Measurements from ENCODE around the gene OR2A42. TPM values are rescaled to one million over a fixed set of nuclear protein-coding genes. Genes with fewer than 3 reads are reported as not detected.
"Not testable (repeated sequence)": the region's sequence is repeated elsewhere in the genome, so short reads cannot be mapped to it uniquely, and the experiment has no call there.

Gene OR2A42
- total and polyA plus RNA-seq, 2 donors (not counting 1 experiment from before 2014, with no cell fraction given) = 0.10 to 0.31 TPM

DNA sequence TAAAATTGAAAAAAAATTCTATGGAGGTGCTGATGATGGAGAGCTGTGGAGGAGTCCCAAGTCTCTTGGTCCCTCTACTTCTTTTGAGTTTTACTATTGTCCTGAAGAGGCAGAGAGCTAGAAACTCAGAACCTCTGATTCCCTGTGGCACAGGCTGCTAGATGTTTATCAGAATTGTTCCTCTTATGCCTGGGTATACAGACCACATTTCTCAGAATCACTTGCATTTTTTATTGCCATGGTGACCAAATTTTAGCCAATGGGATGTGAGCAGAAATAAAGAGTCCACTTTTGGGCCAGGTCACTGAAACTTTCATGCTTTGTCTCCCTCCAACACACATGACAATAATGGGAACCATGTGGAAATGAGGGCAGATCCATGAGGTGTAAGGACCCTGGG is 15.7 kb downstream of the OR2A42 start:
- H3K27me3 Mint-ChIP-seq = not testable (repeated sequence)

DNA sequence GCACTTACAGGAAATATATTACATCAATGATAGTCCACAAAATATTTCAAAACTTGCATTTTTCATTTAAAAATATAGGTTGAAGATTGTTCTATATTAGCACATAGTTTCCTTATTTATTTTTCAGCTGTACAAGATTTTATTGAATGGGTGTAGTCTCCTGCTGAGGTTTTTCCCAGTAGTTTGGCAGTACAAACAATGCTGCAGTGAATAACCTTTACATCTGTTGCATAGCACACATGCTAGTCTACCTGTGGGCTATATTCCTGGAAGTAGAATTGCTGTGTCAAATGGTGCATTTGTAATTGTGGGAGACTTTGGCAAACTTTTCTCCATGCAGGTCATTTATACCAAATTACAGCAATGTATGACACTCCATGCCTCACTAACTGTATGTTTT is 18.9 kb downstream of the OR2A42 start:
- H3K27ac Mint-ChIP-seq; POLR2A ChIA-PET; CTCF ChIA-PET; intact Hi-C loops (cut with micrococcal nuclease); H3K4me1 ChIP-seq (ENCODE audit: control insufficient read depth in 2 of 2, insufficient read depth in 2 of 2, low read length in 2 of 2); H3K27me3 ChIP-seq (replicated peaks in 1 of 4; ENCODE audit: control extremely low read depth in 1 of 4, control insufficient read depth in 3 of 4, insufficient read depth in 4 of 4, low read length in 3 of 4); H4K20me1 ChIP-seq (ENCODE audit: control insufficient read depth, insufficient read depth, low read length, poor library complexity, severe bottlenecking); H3K4me3 Mint-ChIP-seq; H3K9me3 ChIP-seq (ENCODE audit: control extremely low read depth in 1 of 3, control insufficient read depth in 2 of 3, insufficient read depth in 1 of 3, low read length in 2 of 3); H3K27me3 Mint-ChIP-seq; H3K4me3 ChIP-seq (ENCODE audit: control extremely low read depth in 1 of 5, extremely low read depth in 1 of 5, insufficient read depth in 1 of 5, low read depth in 2 of 5, low read length in 4 of 5); H3K79me2 ChIP-seq (ENCODE audit: control insufficient read depth, insufficient read depth, low read length); H3K27ac ChIP-seq (ENCODE audit: low read length in 2 of 2); H3K4me2 ChIP-seq (replicated peaks; ENCODE audit: low read depth, low read length, poor library complexity, severe bottlenecking); DNase-seq; ATAC-seq (ENCODE audit: low read depth); H3K4me1 Mint-ChIP-seq; H3K36me3 ChIP-seq (replicated peaks in 1 of 2; ENCODE audit: control extremely low read depth in 1 of 2, control insufficient read depth in 1 of 2, extremely low read depth in 1 of 2, insufficient read depth in 2 of 2, low read length in 1 of 2); H2AFZ ChIP-seq (ENCODE audit: insufficient read depth, low read depth, low read length, poor library complexity, severe bottlenecking); H3K9me3 Mint-ChIP-seq (ENCODE audit: insufficient read depth); H3K9ac ChIP-seq (ENCODE audit: low read length): not testable (repeated sequence)

More for the DNA sequence above, 15.7 kb downstream of the OR2A42 start:
- H3K9me3 Mint-ChIP-seq (ENCODE audit: insufficient read depth); H3K9me3 ChIP-seq (ENCODE audit: control extremely low read depth in 1 of 3, control insufficient read depth in 2 of 3, insufficient read depth in 1 of 3, low read length in 2 of 3); H4K20me1 ChIP-seq (ENCODE audit: control insufficient read depth, insufficient read depth, low read length, poor library complexity, severe bottlenecking); CTCF ChIA-PET; H3K4me2 ChIP-seq (replicated peaks; ENCODE audit: low read depth, low read length, poor library complexity, severe bottlenecking); H3K9ac ChIP-seq (ENCODE audit: low read length); intact Hi-C loops (cut with micrococcal nuclease); DNase-seq; H3K4me3 ChIP-seq (ENCODE audit: control extremely low read depth in 1 of 5, extremely low read depth in 1 of 5, insufficient read depth in 1 of 5, low read depth in 2 of 5, low read length in 4 of 5); H3K4me3 Mint-ChIP-seq; H3K27me3 ChIP-seq (replicated peaks in 1 of 4; ENCODE audit: control extremely low read depth in 1 of 4, control insufficient read depth in 3 of 4, insufficient read depth in 4 of 4, low read length in 3 of 4); H3K4me1 Mint-ChIP-seq; H2AFZ ChIP-seq (ENCODE audit: insufficient read depth, low read depth, low read length, poor library complexity, severe bottlenecking); ATAC-seq (ENCODE audit: low read depth); H3K27ac Mint-ChIP-seq; H3K27ac ChIP-seq (ENCODE audit: low read length in 2 of 2); H3K4me1 ChIP-seq (ENCODE audit: control insufficient read depth in 2 of 2, insufficient read depth in 2 of 2, low read length in 2 of 2); H3K79me2 ChIP-seq (ENCODE audit: control insufficient read depth, insufficient read depth, low read length); POLR2A ChIA-PET; H3K36me3 ChIP-seq (replicated peaks in 1 of 2; ENCODE audit: control extremely low read depth in 1 of 2, control insufficient read depth in 1 of 2, extremely low read depth in 1 of 2, insufficient read depth in 2 of 2, low read length in 1 of 2): not testable (repeated sequence)

DNA sequence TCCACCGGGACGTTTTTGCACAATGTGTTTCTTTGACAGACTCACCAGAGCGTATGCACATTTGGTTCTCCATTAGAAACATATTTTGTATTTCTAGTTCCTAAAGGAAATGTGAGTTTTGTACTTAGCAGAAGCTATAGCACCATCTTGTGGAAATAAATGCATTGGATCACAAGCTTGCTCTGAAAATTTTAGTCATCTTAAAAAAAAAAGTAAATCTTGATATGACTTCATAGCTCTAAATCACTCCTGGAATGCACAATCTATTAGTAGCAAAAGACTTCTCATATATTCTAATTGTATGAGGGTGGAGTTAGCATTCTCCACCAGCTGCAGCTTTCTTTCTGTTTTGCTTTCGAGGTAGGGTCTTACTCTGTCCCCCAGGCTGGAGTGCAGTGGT is 20.3 kb downstream of the OR2A42 start:
- H3K9me3 Mint-ChIP-seq (ENCODE audit: insufficient read depth); CTCF ChIA-PET; H3K4me1 ChIP-seq (ENCODE audit: control insufficient read depth in 2 of 2, insufficient read depth in 2 of 2, low read length in 2 of 2): not testable (repeated sequence)

DNA sequence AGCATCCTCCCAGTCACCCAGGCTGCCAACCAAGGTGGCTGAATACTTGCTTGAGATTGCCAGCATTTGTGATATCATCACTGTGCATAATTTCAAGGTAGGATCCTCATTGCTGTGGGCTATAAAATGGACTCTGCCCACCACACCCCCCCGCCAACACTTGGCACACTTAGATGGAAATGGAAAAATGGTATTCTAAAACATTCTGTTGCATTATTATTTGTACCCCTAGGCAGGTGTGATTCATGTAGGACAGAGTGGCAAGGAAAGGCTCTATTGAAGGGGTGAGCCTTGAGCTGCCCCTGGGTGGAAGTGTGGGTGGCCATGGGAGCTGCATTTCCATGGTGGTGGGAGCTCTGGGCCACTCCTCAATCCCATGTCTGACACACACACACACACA is 20.8 kb downstream of the OR2A42 start:
- H3K4me1 ChIP-seq (ENCODE audit: control insufficient read depth in 2 of 2, insufficient read depth in 2 of 2, low read length in 2 of 2); POLR2A ChIA-PET; H3K4me1 Mint-ChIP-seq; H3K9me3 ChIP-seq (ENCODE audit: control extremely low read depth in 1 of 3, control insufficient read depth in 2 of 3, insufficient read depth in 1 of 3, low read length in 2 of 3); H3K9me3 Mint-ChIP-seq (ENCODE audit: insufficient read depth); intact Hi-C loops (cut with micrococcal nuclease); H3K4me3 Mint-ChIP-seq; H3K27me3 Mint-ChIP-seq; DNase-seq; H2AFZ ChIP-seq (ENCODE audit: insufficient read depth, low read depth, low read length, poor library complexity, severe bottlenecking); CTCF ChIA-PET; H3K4me3 ChIP-seq (ENCODE audit: control extremely low read depth in 1 of 5, extremely low read depth in 1 of 5, insufficient read depth in 1 of 5, low read depth in 2 of 5, low read length in 4 of 5); H3K27ac ChIP-seq (ENCODE audit: low read length in 2 of 2); H3K27ac Mint-ChIP-seq; H3K79me2 ChIP-seq (ENCODE audit: control insufficient read depth, insufficient read depth, low read length); H4K20me1 ChIP-seq (ENCODE audit: control insufficient read depth, insufficient read depth, low read length, poor library complexity, severe bottlenecking); H3K36me3 ChIP-seq (replicated peaks in 1 of 2; ENCODE audit: control extremely low read depth in 1 of 2, control insufficient read depth in 1 of 2, extremely low read depth in 1 of 2, insufficient read depth in 2 of 2, low read length in 1 of 2); ATAC-seq (ENCODE audit: low read depth); H3K9ac ChIP-seq (ENCODE audit: low read length); H3K4me2 ChIP-seq (replicated peaks; ENCODE audit: low read depth, low read length, poor library complexity, severe bottlenecking); H3K27me3 ChIP-seq (replicated peaks in 1 of 4; ENCODE audit: control extremely low read depth in 1 of 4, control insufficient read depth in 3 of 4, insufficient read depth in 4 of 4, low read length in 3 of 4): not testable (repeated sequence)
- WGBS (ENCODE audit: insufficient coverage) = no CpG with 5 or more reads among the region's 1 CpG

More for the DNA sequence above, 20.3 kb downstream of the OR2A42 start:
- POLR2A ChIA-PET; H3K27ac ChIP-seq (ENCODE audit: low read length in 2 of 2); H3K27me3 ChIP-seq (replicated peaks in 1 of 4; ENCODE audit: control extremely low read depth in 1 of 4, control insufficient read depth in 3 of 4, insufficient read depth in 4 of 4, low read length in 3 of 4); H3K9ac ChIP-seq (ENCODE audit: low read length); H3K4me3 Mint-ChIP-seq; H4K20me1 ChIP-seq (ENCODE audit: control insufficient read depth, insufficient read depth, low read length, poor library complexity, severe bottlenecking); H3K4me3 ChIP-seq (ENCODE audit: control extremely low read depth in 1 of 5, extremely low read depth in 1 of 5, insufficient read depth in 1 of 5, low read depth in 2 of 5, low read length in 4 of 5); H3K27me3 Mint-ChIP-seq; intact Hi-C loops (cut with micrococcal nuclease); H3K79me2 ChIP-seq (ENCODE audit: control insufficient read depth, insufficient read depth, low read length); DNase-seq; H3K36me3 ChIP-seq (replicated peaks in 1 of 2; ENCODE audit: control extremely low read depth in 1 of 2, control insufficient read depth in 1 of 2, extremely low read depth in 1 of 2, insufficient read depth in 2 of 2, low read length in 1 of 2); H3K27ac Mint-ChIP-seq; H2AFZ ChIP-seq (ENCODE audit: insufficient read depth, low read depth, low read length, poor library complexity, severe bottlenecking); H3K4me2 ChIP-seq (replicated peaks; ENCODE audit: low read depth, low read length, poor library complexity, severe bottlenecking); H3K4me1 Mint-ChIP-seq; H3K9me3 ChIP-seq (ENCODE audit: control extremely low read depth in 1 of 3, control insufficient read depth in 2 of 3, insufficient read depth in 1 of 3, low read length in 2 of 3): not testable (repeated sequence)
- peak; percentile 36 for ATAC-seq (ENCODE audit: low read depth)
- WGBS (ENCODE audit: insufficient coverage) = no CpG with 5 or more reads among the region's 4 CpGs
